H1 (cell line): ENCODE results near the gene STRIT1. TPM values are rescaled to one million over a fixed set of nuclear protein-coding genes. Genes with fewer than 3 reads are reported as not detected.

Source experiments
- CHD1 ChIP-seq: IDR thresholded peaks from 2 replicates; pipeline ENCODE4 v1.6.1; 2012; ENCODE audit warnings: low read depth, low read length, improper control_type of control experiment
- RBBP5 ChIP-seq: IDR thresholded peaks from 2 replicates; pipeline ENCODE4 v1.7.1; 2012; ENCODE audit warnings: low read depth, mild to moderate bottlenecking, inconsistent platforms, low read length, moderate library complexity, borderline replicate concordance
- RNF2 ChIP-seq: fragments of 200-900, 300-1000 bp; sonication (generic); IDR thresholded peaks from 2 replicates; pipeline ENCODE4 v1.7.1; 2016; ENCODE audit warnings: borderline replicate concordance, low read depth, mild to moderate bottlenecking, antibody characterized with exemption, low read length; ENCODE audit not compliant: poor library complexity, severe bottlenecking; ENCODE audit errors: missing control alignments
- polyA plus RNA-seq, 7 experiments: library from polyadenylated mRNA; depleted of rRNA in 3 of 7; stranded (reverse) in 5 of 7; unstranded in 2 of 7; fragments of >200 nt in 5 of 7; fragments of 200-250 nt in 2 of 7; gene quantifications; 1 replicate in 5 of 7; 2 replicates in 1 of 7; 4 replicates in 1 of 7; pipeline versions ENCODE4 v1.2.1 to v1.2.3, GENCODE V29; 2011 to 2013; ENCODE audit warnings: missing spikeins in 2 of 7, mixed read lengths in 2 of 7
- total RNA-seq: library from RNA; stranded (reverse); fragmentation: NEBNext Ultra II Directional; extraction: Animal tissue kit (Norgen Biotek cat#: 25700); gene quantifications from 2 replicates; pipeline ENCODE4 v1.2.1, GENCODE V29; 2021
- TF ChIP-seq, protein P1 (sequence below), 3 experiments: IDR thresholded peaks; 1 replicate in 2 of 3; 2 replicates in 1 of 3; pipeline versions ENCODE4 v1.5.1 to v1.6.1; 2011; ENCODE audit warnings: low read length in 3 of 3, mild to moderate bottlenecking in 3 of 3, inconsistent platforms in 2 of 3, low read depth in 1 of 3, moderate library complexity in 1 of 3; ENCODE audit not compliant: insufficient read depth in 1 of 3; ENCODE audit errors: control extremely low read depth in 1 of 3

The STRIT1 gene
- total and polyA plus RNA-seq, 2 of the 8 experiments (the other 6 are each of a cell fraction or from before 2014, with no cell fraction given): 0.15 to 0.47 TPM

- TF ChIP-seq, protein P1, sequence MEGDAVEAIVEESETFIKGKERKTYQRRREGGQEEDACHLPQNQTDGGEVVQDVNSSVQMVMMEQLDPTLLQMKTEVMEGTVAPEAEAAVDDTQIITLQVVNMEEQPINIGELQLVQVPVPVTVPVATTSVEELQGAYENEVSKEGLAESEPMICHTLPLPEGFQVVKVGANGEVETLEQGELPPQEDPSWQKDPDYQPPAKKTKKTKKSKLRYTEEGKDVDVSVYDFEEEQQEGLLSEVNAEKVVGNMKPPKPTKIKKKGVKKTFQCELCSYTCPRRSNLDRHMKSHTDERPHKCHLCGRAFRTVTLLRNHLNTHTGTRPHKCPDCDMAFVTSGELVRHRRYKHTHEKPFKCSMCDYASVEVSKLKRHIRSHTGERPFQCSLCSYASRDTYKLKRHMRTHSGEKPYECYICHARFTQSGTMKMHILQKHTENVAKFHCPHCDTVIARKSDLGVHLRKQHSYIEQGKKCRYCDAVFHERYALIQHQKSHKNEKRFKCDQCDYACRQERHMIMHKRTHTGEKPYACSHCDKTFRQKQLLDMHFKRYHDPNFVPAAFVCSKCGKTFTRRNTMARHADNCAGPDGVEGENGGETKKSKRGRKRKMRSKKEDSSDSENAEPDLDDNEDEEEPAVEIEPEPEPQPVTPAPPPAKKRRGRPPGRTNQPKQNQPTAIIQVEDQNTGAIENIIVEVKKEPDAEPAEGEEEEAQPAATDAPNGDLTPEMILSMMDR (IDR thresholded peaks at IDR 0.05; ENCODE audit: control extremely low read depth in 1 of 3, insufficient read depth in 1 of 3, low read depth in 1 of 3, low read length in 3 of 3): peak in 2 of 3 experiments; percentile 77 to 82; a peak in 3 of 4 replicates
- TF ChIP-seq RNF2 (no peak), CHD1 (no peak), RBBP5 (no peak)
- TF ChIP-seq, all 59 proteins: peak for 3
Observed at GRCh38 chr3:155323063-155323666, 29.7 kb upstream of the STRIT1 start (continued).
